Ureter (tissue), 1 donor: ENCODE measurements around the gene FOXL3. TPM values are rescaled to one million over a fixed set of nuclear protein-coding genes. Genes with fewer than 3 reads are reported as not detected.
"Not testable (repeated sequence)": the region's sequence is repeated elsewhere in the genome, so short reads cannot be mapped to it uniquely, and the experiment has no call there.

Source experiments
- DNase-seq: peaks from one replicate; pipeline ENCODE4 v3.0.0-alpha.2; 2020; ENCODE audit warnings: low spot score
- total RNA-seq: library from RNA; stranded (reverse); gene quantifications from one replicate; pipeline ENCODE4 v1.2.4, GENCODE V29; 2023
- donor health status: DM: yes; HTN: yes; CAD: no.

FOXL3 gene
- total RNA-seq, 1 donor from 2014 or later = not detected

GRCh38 chr7:289209-289755 lies 688 bp upstream of the FOXL3 start:
- DNase-seq = no peak

GRCh38 chr7:290554-291372 lies 793 bp downstream of the FOXL3 start:
- DNase-seq = no peak

GRCh38 chr7:291373-292092 lies 1.6 kb downstream of the FOXL3 start:
- DNase-seq = no peak

GRCh38 chr7:292226-292625 lies 2.3 kb downstream of the FOXL3 start:
- no peak for DNase-seq

GRCh38 chr7:292826-293225 lies 2.9 kb downstream of the FOXL3 start:
- no peak for DNase-seq

- DNase-seq = no peak
Measured at GRCh38 chr7:293681-294439, 3.9 kb downstream of the FOXL3 start.

- DNase-seq = no peak
Measured at GRCh38 chr7:294440-295154, 4.6 kb downstream of the FOXL3 start.

- DNase-seq = no peak
Measured at GRCh38 chr7:295155-296154, 5.5 kb downstream of the FOXL3 start.

- DNase-seq = no peak
Measured at GRCh38 chr7:296373-296945, 6.5 kb downstream of the FOXL3 start.

- not testable (repeated sequence) for DNase-seq
Measured at GRCh38 chr7:297141-297540, 7.2 kb downstream of the FOXL3 start.

GRCh38 chr7:297611-298374 lies 7.8 kb downstream of the FOXL3 start:
- DNase-seq = no peak

GRCh38 chr7:298375-298702 lies 8.4 kb downstream of the FOXL3 start:
- no peak for DNase-seq

- no peak for DNase-seq
Measured at GRCh38 chr7:298743-299142, 8.8 kb downstream of the FOXL3 start.

GRCh38 chr7:299169-299568 lies 9.2 kb downstream of the FOXL3 start:
- DNase-seq = no peak

GRCh38 chr7:299628-300027 lies 9.7 kb downstream of the FOXL3 start:
- no peak for DNase-seq

GRCh38 chr7:300048-300447 lies 10.1 kb downstream of the FOXL3 start:
- DNase-seq = no peak

GRCh38 chr7:300546-301290 lies 10.7 kb downstream of the FOXL3 start:
- no peak for DNase-seq

GRCh38 chr7:301291-302053 lies 11.5 kb downstream of the FOXL3 start:
- DNase-seq = no peak
